WERI-Rb-1 (cell line): ENCODE data around the gene TGM2.

Experiments used
- DNase-seq: peaks from one replicate; pipeline ENCODE4 v3.0.0-alpha.2; 2020
- H3K27ac ChIP-seq: fragments of 250-450 bp; sonication (Bioruptor Pico); 2 replicates; pipeline ENCODE4 v1.5.1; 2020; ENCODE audit warnings: mild to moderate bottlenecking, moderate library complexity
- H3K27me3 ChIP-seq: fragments of 250-450 bp; sonication (Bioruptor Pico); 2 replicates; pipeline ENCODE4 v1.5.1; 2021; ENCODE audit warnings: mild to moderate bottlenecking, low read depth, moderate library complexity; ENCODE audit not compliant: insufficient read depth, severe bottlenecking
- H3K36me3 ChIP-seq: fragments of 250-450 bp; sonication (Bioruptor Pico); 2 replicates; pipeline ENCODE4 v1.5.1; 2020; ENCODE audit warnings: mild to moderate bottlenecking, moderate library complexity
- H3K4me3 ChIP-seq: 2 replicates; pipeline ENCODE4 v1.5.1; 2011; ENCODE audit warnings: low read depth, mild to moderate bottlenecking, control low read depth, low read length
- H3K9me3 ChIP-seq: fragments of 250-450 bp; sonication (Bioruptor Pico); 2 replicates; pipeline ENCODE4 v1.5.1; 2021; ENCODE audit warnings: mild to moderate bottlenecking, moderate library complexity; ENCODE audit not compliant: severe bottlenecking
- TF ChIP-seq, protein P1 (sequence below): IDR thresholded peaks from 2 replicates; pipeline ENCODE4 v1.5.1; 2011; ENCODE audit warnings: low read depth, mild to moderate bottlenecking, control low read depth, inconsistent platforms, low read length

TGM2 gene

GRCh38 chr20:38165089-38165965 is at the start of gene TGM2:
Gene TGM2 (minus strand): TSS chr20:38165270. CDS start chr20:38165198, 72 bp downstream.
- H3K27ac ChIP-seq: no peak within 1 kb of the TSS
- H3K9me3 ChIP-seq: no peaks in the 10 kb centered on the region
- H3K4me3 ChIP-seq: no peak within 1 kb of the TSS
- H3K27me3 ChIP-seq: no peaks in the 10 kb centered on the region
- TF ChIP-seq, protein P1, sequence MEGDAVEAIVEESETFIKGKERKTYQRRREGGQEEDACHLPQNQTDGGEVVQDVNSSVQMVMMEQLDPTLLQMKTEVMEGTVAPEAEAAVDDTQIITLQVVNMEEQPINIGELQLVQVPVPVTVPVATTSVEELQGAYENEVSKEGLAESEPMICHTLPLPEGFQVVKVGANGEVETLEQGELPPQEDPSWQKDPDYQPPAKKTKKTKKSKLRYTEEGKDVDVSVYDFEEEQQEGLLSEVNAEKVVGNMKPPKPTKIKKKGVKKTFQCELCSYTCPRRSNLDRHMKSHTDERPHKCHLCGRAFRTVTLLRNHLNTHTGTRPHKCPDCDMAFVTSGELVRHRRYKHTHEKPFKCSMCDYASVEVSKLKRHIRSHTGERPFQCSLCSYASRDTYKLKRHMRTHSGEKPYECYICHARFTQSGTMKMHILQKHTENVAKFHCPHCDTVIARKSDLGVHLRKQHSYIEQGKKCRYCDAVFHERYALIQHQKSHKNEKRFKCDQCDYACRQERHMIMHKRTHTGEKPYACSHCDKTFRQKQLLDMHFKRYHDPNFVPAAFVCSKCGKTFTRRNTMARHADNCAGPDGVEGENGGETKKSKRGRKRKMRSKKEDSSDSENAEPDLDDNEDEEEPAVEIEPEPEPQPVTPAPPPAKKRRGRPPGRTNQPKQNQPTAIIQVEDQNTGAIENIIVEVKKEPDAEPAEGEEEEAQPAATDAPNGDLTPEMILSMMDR: peak; percentile 89
- DNase-seq: peak; percentile 52
- H3K36me3 ChIP-seq: no peaks in the 10 kb centered on the region

DNA sequence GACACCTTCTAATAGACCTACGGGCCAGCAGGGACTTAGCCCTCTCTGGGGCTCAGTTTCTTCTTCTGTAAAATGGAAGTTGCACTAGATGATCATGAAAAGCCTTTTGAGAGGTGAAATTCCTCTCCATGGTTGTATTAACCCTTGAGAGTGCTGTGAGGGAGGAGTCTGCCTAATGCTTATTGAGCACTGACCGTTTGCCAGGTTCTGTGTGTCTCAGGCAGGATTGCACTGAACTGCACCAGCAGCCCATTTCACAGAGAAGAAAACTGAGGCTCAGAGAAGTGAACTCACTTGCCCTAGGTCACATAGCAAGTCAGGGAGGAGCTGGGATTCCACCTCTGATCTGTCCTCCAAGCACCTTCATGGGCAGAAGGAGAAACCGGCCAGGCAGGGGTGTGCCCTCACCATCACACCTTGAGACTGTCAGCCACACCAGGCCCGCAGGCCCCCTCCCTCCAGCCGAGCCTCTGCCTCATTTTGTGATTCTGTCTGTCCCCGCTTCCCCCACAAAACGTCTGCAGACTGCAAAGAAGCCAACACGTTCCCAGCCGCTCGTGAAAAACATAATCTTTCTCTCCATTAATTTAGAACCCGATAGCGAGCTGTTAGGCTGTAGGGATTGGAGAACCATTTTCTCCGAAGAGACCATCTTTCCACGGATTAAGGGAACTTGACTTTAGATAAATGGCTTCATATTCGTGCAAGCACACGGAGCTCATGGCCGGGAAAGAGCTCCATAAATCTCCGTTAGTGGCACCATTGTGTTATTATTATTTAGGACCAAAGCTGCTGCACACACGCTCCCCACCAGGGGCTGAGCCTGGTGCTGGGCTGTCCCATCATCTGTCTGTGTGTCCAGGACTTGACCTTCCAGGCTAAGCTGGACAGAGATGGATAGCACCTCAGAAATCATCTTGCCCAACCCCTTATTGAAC is 49.5 kb upstream of the TGM2 start:
- H3K9me3 ChIP-seq: no peaks in the 10 kb centered on the region
- H3K4me3 ChIP-seq: no peak overlapping the region
- H3K27me3 ChIP-seq: no peaks in the 10 kb centered on the region
- DNase-seq: no peak
- TF ChIP-seq, protein P1: no peak; the same call in 1 of the 2 replicates
- peaks cover 7% of the 10 kb centered on the region; the same call in 1 of the 2 replicates for H3K36me3 ChIP-seq
- no peak overlapping the region for H3K27ac ChIP-seq

- Histone ChIP-seq H3K27ac (no peak overlapping the region), H3K36me3 (no peaks in the 10 kb centered on the region), H3K4me3 (no peak overlapping the region), H3K27me3 (no peaks in the 10 kb centered on the region), H3K9me3 (no peaks in the 10 kb centered on the region)
- TF ChIP-seq, protein P1: no peak
- no peak for DNase-seq
These were observed 48.5 kb upstream of the TGM2 start for GRCh38 chr20:38213607-38213940.

GRCh38 chr20:38212806-38213606 is 47.9 kb upstream of the TGM2 start:
- TF ChIP-seq, protein P1: no peak
- no peaks in the 10 kb centered on the region for H3K9me3 ChIP-seq
- no peak overlapping the region for H3K27ac ChIP-seq
- no peaks in the 10 kb centered on the region for H3K36me3 ChIP-seq
- H3K27me3 ChIP-seq: no peaks in the 10 kb centered on the region
- no peak for DNase-seq
- no peak overlapping the region for H3K4me3 ChIP-seq
